NCI-H526 treated with DMSO at 0.1 percent for 48 hours (cell line): ENCODE data around the gene SERPINE1.

ENCODE experiments used
- DNase-seq: peaks from one replicate; lab custom pipeline; 2025; lab: John Stamatoyannopoulos, UW

The SERPINE1 gene

DNA sequence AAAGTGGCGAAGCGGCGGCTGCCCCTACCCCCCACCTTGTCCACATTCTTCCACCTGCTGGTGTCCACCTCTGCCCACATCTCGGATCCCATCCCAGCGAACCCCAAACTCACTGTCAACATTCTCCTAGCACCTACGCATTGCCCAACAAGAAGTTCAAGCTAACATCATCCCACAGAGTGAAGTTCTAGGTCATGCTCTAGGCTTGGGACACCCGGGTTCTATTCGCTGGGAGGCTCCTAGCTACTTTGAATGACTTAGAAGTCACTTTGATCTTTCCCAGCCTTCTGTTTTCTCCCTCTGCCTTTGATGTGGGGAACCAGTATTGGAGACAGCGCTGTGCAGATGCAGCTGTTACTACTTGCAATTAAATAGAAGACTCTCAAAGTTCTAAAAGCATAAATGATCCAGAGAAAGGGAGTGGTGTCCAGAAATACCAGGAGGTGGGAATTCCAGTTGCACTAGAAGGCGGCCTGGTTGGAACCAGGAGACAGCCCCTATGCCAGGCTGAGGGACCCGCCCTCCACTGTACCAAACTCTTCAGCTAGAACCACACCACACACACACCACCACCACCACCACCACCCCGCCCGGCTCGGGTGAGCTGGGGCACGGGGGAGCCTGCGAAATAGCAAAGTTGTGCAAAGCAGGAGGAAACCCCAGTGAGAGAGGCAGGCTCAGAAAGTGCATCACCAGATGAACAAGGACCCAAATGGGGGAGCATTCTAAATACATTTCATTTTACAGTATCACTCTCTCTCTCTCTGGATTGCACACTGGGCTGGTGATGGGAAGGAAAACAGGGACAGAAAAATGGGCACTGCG lies 43.9 kb downstream of the SERPINE1 start:
- DNase-seq = no peak

DNA sequence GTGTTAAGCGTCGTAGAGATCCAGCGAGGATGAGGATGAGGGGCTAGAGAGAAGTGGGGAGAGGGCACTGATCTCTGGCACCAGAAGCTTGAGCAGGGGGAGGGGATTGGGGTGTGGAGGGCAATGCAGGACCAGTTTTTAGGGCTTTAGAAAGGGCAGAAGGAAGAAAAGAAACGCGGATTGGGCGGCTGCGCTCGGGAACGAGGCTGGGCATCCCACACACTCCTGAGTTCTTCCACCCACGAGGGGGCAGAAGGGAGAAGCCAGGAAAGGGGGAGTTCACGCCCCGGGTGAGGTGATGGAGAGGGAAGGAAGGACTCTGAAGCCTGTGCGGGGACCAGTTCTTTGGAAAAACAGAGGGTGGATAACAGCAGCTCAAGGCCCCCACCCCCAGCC lies 44.5 kb downstream of the SERPINE1 start:
- no peak for DNase-seq

DNA sequence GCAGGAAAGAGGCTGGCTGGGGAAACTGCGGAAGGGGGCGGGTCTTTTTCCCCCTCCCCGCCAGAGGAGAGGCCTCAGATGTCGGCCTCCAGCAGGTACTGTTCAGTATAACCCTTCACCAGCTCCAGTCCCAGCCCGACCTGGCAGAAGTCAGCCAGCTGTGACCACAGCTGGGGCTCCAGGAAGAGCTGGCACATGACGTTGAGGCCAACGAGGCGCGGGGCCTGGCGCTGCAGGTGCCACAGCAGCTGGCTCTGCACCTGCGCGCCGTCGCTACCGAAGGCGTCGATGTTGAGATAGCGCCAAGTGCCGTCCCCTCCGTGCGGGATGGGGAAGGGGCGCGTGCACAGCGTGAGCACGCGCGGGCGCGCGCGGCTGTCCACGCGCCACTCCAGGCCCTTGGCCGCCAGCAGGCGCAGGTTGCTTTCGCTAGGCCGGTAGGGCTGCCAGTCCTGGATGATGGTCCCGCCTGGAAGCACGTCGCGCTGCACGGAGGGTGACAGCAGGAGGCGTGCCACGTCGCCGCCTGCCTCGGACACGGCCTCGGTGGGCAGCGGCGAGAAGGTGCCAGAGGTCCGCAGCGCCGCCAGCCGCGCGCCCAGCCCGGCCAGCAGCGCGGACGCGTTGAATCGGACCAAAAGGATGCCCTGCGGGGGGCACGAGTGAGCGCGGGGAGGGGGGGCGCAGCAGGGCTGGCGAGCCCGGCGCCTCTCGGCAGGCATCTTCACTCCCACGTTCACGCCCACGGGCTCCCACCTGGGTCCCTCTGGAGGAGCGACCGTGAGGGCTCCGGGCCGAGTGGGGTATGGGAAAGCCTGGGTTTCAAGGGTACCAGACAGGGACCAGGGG lies 45.3 kb downstream of the SERPINE1 start:
- DNase-seq = peak; percentile 29

DNA sequence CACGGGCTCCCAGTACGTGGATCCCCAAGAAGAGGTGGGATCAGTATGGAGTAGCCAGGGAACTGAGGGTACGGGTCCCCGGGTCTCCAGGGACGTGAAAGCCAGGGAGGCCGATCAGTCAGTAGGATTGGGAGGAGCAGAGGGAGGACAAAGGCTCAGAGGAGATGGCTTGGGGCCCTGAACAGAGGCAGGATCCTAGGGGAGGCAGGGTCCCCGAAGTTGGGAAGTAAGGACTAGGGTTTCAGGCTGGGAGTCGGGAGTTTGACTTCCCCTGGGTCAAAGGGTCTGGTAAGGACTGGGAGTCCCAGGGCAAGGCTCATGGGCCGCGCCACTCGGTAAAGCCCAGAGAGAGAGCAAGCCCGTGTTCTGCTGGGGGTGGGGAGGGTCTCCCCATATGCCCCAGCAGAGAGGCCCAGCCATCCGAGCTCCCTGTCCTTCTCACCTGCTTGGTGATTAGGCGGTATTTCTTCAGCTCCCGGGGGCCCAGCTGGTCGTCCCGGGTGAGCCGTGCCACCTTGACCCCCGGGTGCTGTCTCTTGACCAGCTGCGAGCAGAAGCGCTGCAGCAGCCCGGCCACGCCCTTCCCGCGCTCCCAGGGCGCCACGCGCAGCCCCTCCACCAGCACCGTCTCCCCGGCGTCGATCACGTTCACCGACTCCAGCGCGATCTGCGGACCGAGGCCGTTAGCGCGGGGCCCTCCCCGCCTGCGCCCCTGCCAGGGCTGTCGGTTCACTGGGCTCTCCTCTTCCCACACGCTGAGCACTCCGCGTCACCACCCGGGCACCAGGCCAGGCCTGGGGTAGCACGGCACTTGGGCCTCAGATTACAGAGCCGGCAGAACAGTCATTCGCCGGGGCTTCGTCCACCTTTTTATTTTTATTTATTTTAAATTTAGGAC lies 46.2 kb downstream of the SERPINE1 start:
- DNase-seq = no peak

DNA sequence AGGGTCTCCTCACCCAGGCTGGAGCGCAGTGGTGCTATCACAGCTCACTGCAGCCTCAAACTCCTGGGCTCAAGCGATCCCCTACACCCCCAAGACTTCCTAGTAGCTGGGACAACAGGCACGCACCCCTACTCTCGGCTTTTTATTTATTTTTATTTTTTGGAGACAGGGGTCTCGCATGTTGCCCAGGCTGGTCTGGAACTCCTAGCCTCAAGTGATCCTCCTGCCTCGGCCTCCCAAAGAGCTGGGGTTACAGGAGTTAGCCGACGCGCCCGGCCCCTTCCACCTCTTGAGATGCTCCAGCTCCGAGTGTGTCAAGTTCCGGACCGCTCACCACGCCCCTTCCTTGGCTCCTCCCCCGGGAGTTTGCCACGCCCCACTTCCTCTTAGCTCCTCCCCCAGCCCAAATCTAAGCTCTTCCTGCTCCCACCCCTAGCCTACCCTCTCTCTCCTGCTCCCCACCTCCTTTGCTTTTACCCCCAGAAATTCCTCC lies 46.9 kb downstream of the SERPINE1 start:
- no peak for DNase-seq

DNA sequence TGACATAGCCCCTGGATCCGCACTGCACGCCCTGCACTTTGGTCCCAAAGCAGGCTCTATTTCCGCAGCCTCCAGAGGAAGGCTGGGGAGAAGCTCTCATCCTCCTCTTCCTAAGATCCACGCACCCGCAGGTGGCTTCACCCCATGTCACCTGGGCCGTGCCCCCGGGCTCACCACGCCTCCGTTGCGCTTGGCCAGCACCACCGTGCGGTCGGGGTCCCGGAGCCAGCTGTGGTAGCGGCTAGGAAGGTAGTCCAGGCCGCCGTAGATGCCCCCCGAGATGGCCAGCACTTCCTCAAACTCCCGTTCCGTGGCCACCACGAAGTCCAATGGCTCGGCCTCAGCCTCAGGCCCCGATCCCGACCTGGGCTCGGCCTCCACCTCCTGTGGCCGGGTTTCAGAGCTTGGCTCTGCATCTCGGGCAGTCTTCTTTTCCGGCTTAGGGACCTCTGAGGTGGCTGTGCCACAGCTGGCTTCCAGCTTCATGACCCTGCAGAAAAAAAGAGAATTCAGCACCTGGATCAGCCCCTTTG lies 47.5 kb downstream of the SERPINE1 start:
- no peak for DNase-seq

DNA sequence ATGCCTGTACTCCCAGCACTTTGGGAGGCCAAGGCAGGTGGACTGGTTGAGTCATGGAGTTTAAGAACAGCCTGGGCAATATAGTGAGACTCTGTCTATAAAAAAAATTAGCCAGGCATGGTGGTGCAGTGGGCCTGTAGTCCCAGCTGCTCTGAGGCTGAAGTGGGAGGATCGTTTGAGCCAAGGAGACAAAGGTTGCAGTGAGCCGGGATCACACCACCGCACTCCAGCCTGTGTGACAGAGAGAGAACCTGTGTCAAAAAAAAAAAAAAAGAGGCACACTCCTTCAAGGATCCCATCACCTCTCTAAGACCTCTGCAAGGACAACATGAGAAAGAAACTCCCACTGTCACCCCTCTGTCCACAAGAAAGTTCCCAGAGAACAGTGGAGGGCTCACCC lies 48.8 kb downstream of the SERPINE1 start:
- no peak for DNase-seq

DNA sequence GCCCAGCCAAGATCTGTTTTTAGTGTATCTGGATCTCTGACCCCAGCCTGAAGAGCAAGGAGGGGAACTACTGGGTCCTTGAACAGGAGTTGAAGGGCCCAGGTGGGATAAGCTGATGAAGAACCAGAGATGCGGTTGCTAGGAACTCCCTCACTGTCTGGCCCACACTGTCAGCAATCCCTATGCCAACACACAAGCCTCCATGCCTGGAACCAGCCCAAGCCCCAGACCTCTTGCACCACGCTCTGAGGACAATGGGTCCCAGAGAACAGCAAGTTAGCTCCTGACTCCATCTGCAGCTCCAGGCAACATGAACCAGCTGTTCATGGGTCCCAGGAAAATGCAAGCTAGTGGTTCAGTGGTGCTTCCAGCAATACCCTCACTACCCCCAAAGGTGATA lies 50.7 kb downstream of the SERPINE1 start:
- no peak for DNase-seq

DNA sequence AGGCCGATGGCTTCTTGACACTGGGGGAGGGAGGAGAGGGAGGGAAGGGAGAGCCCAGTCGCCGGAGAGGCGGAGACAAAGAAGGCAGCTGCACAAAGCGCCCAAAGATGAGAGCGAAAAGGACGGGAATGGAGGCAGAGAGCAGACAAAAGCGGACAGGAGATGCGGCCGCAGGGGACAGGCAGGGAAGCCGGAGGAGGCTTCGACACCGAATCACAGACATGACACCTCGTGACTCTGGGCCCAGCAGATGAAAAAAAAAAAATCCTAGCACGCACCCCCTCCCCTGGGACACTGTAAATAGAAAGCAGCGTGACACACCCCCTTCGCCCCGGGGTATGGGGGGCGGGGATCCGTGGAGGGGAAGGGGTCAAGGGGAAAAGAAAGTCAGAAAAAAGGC lies 52.2 kb downstream of the SERPINE1 start:
- DNase-seq = no peak

DNA sequence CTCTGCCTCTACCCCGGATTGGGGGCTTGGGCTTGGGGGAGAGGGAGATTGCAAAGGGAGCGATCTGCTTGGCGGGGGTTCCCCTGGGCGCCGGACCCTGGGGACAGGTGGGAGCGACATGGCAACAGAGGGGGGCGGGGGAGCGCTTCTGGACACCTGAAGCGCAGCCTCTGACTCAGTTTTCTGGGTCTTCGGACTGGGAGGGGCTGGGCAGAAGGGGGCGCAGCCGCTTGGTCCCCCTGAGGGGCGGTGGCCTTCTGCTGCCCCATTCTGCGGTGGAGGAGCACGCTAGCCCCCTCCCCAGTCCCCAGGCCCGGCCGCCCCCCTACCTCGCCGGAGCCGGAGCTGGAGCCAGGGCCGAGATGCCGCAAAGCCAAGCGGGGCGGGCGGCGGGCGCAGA lies 52.8 kb downstream of the SERPINE1 start:
- no peak for DNase-seq

DNA sequence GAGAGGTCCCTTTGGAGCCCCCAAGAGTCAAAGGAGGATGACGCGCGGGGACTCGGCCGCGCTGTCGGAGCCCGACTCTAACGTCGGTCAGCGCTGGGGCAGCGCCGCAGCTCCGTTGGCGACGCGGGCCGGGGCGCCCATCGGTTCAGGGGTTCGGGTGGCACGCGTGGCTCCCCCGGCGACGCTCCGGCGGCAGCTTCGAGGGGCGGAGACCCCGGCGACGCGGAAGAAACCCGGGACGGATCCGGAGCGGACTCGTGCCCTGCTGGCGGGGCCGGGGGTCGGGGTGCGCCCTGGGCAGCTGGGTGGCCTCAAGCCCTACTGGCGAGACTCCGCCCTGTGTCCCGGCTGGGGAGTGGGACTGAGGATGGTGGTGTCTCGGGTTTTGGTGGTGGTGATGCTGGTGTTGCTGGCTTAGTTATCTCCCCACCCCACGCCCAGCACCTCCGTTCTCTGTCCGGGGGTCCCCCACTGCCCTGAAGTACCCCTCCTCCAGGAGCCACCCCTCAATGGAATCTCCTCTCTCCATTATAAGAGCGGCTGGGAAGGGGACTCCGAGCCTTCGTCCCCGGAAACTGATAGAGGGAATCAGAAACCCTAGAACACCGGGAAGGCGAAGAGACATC lies 53.3 kb downstream of the SERPINE1 start, which contains the start of gene NAT16:
Gene NAT16, minus strand, starts transcription at position 164 of the 626 bp plus-strand sequence. CDS start 5,486 bp downstream, outside the sequence.
- DNase-seq = no peak

DNA sequence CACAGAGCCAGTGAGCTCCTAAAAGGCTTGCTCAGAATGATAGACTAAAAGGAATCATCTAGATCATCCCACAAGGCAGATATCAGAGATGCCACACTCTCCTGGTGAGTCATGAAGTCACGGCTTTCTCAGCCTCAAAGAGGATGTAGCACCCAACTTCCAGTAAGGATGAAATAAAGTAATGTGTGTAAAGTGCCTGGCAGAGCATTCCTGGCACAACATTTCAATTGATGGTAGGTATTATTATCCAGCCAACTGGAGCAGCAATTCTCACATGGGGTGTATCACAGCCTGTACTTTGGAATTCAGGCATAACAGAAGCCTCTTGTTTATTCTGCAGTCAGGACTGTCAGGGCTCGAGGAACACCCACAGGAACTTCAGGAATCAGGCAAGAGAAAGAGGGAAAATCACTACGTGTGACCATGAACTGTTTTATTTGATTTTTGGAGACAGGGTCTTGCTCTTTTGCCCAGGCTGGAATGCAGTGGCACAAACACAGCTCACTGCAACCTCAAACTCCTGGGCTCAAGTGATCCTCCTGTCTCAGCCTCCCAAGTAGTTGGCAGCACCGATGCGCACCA lies 58.4 kb downstream of the SERPINE1 start:
- no peak for DNase-seq

DNA sequence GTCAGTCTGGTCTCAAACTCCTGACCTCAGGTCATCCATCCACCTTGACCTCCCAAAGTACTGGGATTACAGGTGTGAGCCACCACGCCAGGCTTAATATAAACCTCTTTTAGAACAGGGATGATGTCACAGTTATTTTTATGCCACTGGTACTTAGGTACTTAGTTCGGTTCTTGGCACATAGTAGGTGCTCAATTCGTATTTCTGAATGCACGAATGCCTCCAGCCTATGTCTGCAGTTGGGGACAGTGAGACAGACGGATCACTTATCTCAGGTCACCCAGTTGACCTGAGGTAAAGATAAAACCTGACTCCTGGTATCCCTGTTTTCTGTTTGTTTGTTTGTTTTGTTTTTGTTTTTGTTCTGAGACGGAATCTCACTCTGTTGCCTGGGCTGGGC lies 59.3 kb downstream of the SERPINE1 start:
- DNase-seq = no peak

DNA sequence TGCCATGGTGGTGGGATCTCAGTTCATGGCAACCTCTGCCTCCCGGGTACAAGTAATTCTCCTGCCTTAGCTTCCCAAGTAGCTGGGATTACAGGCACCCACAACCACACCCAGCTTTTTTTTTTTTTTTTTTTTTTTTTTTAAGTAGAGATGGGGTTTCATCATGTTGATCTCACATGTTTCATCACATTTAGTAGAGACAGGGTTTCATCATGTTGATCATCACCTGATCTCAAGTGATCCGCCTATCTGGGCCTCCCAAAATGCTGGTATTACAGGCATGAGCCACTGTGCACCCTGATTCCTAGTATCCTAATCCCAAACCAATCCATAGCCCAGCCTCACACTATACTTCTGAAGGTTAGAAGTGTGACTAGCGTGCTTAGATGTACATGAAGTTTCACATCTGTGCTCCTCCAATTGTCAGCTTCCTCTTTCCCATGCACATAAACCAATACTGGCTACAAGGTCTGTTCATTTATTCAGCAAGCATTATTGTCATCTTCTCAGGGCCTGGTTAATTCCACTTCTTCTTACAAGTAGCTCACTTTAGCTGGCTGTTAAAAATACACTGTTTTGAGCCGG lies 60.0 kb downstream of the SERPINE1 start:
- DNase-seq = no peak
